DND-41 (cell line): ENCODE results near the gene AFAP1L1.

Experiments used
- EZH2 ChIP-seq: IDR thresholded peaks from 3 replicates; pipeline ENCODE4 v1.6.1; 2012; ENCODE audit warnings: borderline replicate concordance, low read depth, mild to moderate bottlenecking, moderate library complexity, low read length, inconsistent platforms; ENCODE audit not compliant: severe bottlenecking
- TF ChIP-seq, protein P1 (sequence below): IDR thresholded peaks from 2 replicates; pipeline ENCODE4 v1.5.1; 2012; ENCODE audit warnings: borderline replicate concordance, low read length, moderate library complexity, mild to moderate bottlenecking; ENCODE audit not compliant: poor library complexity, severe bottlenecking; ENCODE audit errors: extremely low read depth

DNA sequence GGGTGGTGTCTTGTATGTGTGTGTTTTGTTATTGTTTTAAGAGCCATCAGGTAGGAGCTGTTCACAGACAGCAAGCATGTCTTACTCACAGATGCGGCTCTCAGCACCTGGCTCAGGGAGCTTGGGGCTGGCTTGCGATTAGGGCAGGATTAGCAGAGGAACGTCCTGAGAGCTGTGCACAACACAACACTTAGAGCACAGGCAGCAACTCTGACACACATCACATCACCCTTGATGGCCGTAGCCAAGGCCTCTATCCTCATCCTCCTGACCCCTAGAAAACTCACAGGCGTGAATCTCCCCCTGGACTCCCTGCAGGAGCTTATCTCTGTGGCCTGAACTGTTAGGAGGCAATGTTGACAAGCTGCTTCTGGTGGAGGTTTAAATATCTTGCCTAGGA, 114.5 kb downstream of the AFAP1L1 start:
- TF ChIP-seq, protein P1, sequence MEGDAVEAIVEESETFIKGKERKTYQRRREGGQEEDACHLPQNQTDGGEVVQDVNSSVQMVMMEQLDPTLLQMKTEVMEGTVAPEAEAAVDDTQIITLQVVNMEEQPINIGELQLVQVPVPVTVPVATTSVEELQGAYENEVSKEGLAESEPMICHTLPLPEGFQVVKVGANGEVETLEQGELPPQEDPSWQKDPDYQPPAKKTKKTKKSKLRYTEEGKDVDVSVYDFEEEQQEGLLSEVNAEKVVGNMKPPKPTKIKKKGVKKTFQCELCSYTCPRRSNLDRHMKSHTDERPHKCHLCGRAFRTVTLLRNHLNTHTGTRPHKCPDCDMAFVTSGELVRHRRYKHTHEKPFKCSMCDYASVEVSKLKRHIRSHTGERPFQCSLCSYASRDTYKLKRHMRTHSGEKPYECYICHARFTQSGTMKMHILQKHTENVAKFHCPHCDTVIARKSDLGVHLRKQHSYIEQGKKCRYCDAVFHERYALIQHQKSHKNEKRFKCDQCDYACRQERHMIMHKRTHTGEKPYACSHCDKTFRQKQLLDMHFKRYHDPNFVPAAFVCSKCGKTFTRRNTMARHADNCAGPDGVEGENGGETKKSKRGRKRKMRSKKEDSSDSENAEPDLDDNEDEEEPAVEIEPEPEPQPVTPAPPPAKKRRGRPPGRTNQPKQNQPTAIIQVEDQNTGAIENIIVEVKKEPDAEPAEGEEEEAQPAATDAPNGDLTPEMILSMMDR: no peak
- no peak for TF ChIP-seq EZH2
